GM19240 (cell line): Measurements from ENCODE around the gene NSUN4.

Experiments
- DNase-seq: peaks from one replicate; pipeline ENCODE4 v3.0.0; 2011; ENCODE audit warnings: low spot score; ENCODE audit not compliant: insufficient read length

NSUN4 gene

DNA sequence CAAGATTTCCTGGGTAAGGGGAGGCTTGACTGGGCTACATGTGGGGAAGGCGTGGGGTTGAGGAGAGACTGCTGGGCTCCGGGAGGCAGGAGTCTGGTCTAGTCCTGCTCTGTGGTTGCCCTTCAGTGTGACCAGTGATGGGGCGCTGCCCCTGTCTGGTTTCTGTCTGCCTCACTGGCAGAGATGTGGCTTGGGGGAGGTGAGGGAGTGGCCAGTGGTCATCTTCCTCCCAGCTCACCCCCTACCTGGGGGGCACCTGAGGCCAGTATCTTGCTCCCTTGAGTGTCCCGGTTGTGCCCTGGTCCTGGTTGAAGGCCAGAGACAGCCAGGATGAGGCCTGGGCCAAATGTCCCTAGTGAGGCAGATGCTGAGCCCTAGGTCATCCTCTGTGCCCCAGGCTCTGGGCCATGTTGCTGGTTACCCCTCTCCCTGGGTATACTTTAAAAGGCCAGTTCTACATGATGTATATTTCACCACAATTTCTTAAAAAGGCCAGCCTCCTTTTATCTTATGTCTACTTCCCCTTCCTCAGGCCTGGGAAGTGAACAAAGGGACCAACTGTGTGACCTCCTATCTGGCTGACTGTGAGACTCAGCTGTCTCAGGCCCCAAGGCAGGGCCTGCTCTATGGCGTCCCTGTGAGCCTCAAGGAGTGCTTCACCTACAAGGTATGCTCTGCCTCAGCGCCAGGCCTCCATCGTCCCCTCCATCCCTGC lies 64.0 kb downstream of the NSUN4 start:
- DNase-seq: no peak

DNA sequence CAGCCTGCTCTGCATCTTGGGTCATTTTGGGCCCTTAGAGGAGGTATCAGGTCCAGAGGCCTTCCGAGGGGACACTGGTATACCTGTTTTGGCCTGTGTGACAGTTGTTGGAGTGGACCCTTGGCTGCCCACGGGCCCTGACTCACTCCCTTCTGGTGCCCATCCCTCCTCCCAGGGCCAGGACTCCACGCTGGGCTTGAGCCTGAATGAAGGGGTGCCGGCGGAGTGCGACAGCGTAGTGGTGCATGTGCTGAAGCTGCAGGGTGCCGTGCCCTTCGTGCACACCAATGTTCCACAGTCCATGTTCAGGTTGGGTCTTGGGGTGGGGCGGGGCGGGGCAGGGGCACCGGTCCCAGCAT lies 64.6 kb downstream of the NSUN4 start:
- no peak for DNase-seq

DNA sequence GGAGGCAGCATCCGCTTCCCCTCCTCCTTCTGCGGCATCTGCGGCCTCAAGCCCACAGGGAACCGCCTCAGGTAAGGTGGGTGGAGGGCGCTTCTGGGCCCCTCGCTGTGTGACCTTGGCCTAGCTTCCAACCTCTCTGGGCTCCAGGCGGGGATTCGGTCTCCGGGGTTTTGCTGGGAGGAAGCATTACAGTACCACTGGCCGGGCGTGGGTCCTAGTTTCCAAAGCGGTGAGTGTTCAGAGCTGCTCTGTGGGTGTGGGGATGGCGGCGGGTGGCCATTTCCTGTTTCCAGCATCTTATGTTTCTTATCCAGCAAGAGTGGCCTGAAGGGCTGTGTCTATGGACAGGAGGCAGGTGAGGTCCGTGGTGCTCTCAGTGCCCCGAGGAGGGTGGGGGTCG lies 65.1 kb downstream of the NSUN4 start:
- DNase-seq: no peak

DNA sequence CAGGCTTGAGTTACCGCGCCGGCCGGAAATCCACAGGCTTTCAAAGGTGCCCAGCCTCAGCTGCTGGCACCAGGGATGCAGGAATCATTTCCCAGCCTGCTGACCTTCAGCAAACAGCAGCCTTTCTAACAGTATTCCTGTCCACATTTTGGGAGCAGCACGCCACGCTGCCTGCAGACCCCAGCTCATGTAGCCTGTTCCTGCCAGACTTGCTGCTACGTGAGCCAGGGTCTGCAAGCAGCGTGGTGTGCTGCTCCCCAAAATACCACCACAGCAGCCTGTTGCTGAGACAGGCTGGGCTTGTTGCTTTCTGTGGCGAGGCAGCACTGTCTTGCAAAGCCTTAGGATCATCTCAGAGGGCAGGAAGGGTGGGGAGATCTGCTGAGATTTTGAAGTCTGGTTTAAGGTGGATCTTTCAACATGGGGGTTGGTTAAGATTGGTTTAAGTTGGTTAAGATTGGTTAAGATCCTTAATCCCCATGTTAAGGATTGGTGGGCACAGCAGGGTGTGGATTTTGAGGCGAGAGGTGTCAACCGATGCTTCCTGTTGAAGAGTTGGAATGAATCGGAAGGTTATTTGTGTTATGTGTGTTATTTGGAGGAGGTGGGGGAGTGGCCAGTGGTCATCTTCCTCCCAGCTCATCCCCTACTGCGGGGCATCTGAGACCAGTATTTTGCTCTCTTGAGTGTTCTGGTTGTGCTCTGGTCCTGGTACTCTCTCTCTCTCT lies 66.4 kb downstream of the NSUN4 start:
- DNase-seq: no peak

DNA sequence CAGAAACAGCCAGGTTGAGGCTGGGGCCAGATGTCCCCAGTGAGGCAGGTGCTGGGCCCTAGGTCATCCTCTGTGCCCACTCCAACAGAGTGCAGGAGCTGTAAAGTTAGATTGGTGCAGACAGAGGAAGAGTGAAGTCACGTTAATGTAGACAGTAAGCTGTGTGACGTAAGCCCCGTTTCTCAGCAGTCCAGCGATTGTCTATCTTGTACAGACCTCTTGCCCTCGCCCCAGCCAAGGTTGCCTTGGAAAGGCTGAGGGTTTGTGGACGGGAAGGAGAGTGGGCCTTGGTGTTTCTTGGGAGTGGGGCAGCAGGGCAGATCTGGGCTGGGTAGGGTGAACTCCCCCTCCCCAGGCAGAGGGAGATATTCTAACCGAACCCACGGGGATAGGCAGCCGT lies 67.0 kb downstream of the NSUN4 start:
- DNase-seq: no peak

DNA sequence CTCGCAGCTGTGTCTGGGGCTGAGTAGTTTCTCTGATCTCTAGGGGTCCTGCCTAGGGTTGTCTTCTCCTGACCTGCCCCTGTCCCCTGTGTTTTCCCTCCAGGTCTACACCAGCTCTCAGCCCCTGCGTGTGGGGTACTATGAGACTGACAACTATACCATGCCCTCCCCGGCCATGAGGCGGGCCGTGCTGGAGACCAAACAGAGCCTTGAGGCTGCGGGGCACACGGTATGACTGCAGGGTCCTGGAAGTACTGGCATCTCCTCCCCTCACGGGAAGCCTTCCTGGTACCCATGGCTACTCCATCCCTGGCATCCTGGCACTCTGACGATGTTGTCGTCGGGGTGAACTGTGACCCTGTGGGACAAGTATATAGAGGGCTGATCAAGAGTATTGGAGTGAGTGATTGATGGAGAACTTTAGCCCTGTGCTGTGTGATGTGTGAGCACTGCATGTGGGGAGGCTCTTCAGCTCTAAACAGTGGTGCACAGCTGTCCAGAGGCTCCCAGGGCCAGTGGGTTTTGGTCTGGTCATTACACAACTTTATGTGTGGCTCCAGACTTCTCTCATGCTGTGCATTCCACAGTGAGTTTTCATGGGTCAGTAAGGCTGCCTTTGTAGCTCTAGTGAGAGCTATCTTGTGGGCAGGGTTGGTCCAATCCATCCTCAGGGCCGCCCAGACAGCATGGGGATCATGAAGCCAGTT lies 67.9 kb downstream of the NSUN4 start:
- no peak for DNase-seq

DNA sequence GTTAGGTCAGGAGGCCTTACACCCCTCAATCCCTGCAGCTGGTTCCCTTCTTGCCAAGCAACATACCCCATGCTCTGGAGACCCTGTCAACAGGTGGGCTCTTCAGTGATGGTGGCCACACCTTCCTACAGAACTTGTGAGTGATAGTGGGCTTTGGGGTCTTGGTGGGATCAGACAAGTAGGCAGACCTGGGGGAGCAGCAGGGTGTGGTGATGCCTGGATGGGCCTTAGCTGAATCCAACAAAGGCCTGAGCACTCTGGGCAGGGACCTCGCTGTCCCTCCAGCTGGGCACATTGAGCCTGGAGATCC lies 68.4 kb downstream of the NSUN4 start:
- no peak for DNase-seq

DNA sequence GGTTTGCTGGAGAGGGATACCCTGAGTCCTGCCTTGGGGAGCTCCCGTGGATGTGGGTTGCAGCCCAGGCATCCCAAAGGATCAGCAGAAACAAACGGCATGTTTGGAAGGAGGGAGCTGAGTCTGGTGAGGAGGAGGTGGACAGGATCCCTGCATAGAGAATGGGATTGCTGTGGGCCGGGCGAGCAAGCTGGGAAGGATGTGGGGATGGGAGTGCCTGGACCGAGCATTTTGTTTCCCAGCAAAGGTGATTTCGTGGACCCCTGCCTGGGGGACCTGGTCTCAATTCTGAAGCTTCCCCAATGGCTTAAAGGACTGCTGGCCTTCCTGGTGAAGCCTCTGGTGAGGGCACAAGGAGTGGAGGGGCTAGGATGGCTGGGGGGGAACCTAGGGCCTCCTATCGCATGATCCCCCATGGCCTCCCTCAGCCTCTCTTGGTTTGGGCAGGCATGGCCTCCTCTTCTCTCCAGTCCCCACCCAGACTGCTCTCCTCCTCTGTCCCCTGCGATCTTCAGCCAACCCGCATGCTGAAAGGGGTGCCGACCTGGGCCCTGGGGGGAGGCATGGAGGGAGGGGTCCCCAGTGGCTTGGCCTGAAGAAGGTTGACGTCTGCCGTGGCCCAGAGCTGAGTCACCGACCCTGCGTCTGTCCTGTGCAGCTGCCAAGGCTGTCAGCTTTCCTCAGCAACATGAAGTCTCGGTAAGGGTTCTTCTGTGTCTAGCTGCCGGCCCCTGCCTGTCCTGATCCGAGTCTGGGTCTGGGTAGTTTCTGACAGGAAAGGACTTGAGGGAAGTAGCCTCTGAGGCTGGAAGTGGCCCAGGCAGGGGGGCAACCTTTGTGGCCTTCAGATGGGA lies 69.8 kb downstream of the NSUN4 start:
- no peak for DNase-seq

DNA sequence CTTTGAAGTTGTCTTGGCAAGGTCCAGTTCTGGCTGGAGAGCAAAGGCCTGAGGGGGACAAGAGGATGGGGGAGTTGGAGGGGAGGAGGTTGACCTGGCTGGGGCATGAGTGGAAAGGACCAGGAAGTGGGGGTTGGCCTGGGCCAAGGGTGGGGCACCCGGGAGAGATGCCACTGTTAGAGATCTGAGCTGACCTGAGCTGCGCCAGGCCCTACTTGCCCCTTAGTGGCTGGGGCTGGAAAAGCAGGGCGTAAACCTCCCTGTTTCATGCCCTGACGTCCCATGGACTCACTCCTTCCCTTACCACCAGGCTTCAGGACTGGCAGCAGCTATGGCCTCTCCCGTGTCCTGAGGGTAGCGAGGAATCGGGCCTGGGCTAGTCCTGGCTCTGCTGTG lies 70.4 kb downstream of the NSUN4 start:
- DNase-seq: no peak
